Lower leg skin (tissue), 4 donors: ENCODE data around the gene ABCC9. TPM values are rescaled to one million over a fixed set of nuclear protein-coding genes. Genes with fewer than 3 reads are reported as not detected.
A peak's percentile ranks its signal among the peaks of the same experiment; 100 is the strongest.

Source experiments
- DNase-seq, 2 donors: peaks; one replicate each; pipeline ENCODE4 v3.0.0-alpha.2; 2019; ENCODE audit warnings: low spot score in 2 of 2
- H3K4me3 ChIP-seq: fragments of 200-600 bp; sonication (generic); 2 replicates; pipeline ENCODE4 v1.5.1; 2017; ENCODE audit warnings: mild to moderate bottlenecking, low read depth; ENCODE audit not compliant: poor library complexity, severe bottlenecking
- CTCF ChIP-seq, 3 donors: fragments of 450-650 bp; IDR thresholded peaks; one replicate each; pipeline ENCODE4 v1.5.1; 2016; ENCODE audit warnings: antibody characterized with exemption in 3 of 3, mild to moderate bottlenecking in 3 of 3, moderate library complexity in 2 of 3
- POLR2A ChIP-seq, 2 donors: fragments of 450-650 bp; IDR thresholded peaks; one replicate each; pipeline ENCODE4 v1.6.1; 2016 to 2017; ENCODE audit warnings: antibody characterized with exemption in 2 of 2, mild to moderate bottlenecking in 1 of 2, moderate library complexity in 1 of 2
- WGBS, 2 donors: methylation state at CpG; one replicate each; pipeline ENCODE4 v1.1.5; 2018; 5-methylcytosine and 5-hydroxymethylcytosine counted together
- intact Hi-C: fragments of 100-400 bp; cut with DNase I; formaldehyde crosslinking; loops from one replicate; pipeline ENCODE4 v1.15.0; 2023; ENCODE audit warnings: low total_unique reads
- total RNA-seq, 4 donors: library from RNA; depleted of rRNA; stranded (reverse); fragments of >200 nt; gene quantifications; one replicate each; pipeline ENCODE4 v1.1.0, GENCODE V29; 2016

ABCC9 gene
- total RNA-seq, 4 donors from 2014 or later: 2.5 to 15.9 (median 7.2) TPM

DNA sequence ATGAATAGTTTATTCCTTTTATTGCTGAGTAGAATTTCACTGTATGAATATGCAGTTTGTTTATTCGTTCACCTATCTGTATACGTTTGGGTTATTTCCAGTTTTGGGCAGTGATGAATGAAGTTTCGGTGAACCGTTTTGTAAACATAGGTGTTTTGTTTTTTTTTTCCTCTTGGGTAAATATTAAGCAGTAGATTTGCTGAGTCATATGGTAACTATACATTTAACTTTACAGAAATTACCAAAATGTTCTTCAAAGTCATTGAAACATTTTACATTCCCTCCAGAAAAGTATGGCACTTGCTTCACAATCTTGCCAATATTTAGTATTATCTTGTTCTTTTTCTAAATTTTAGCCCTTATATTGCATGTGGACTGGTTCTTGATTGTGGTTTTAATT is 3.8 kb upstream of the ABCC9 start:
- DNase-seq: no peak
- H3K4me3 ChIP-seq: no peak overlapping the region
- WGBS, 2 donors: 90 to 95% methylated on average over 4 of the region's 4 CpGs
- intact Hi-C loops: no loop called here
- no peak for TF ChIP-seq CTCF (IDR thresholded peaks at IDR 0.05)
- no peak for TF ChIP-seq POLR2A (IDR thresholded peaks at IDR 0.05)

- WGBS, 2 donors: 28 to 37% methylated on average over 9 to 11 of the region's 11 CpGs
- intact Hi-C loops: no loop called here
- no peak for DNase-seq
- TF ChIP-seq CTCF (IDR thresholded peaks at IDR 0.05) (no peak), POLR2A (IDR thresholded peaks at IDR 0.05) (no peak)
- no peak overlapping the region for H3K4me3 ChIP-seq
These were observed 1.1 kb upstream of the ABCC9 start for GRCh38 chr12:21942377-21942703.

DNA sequence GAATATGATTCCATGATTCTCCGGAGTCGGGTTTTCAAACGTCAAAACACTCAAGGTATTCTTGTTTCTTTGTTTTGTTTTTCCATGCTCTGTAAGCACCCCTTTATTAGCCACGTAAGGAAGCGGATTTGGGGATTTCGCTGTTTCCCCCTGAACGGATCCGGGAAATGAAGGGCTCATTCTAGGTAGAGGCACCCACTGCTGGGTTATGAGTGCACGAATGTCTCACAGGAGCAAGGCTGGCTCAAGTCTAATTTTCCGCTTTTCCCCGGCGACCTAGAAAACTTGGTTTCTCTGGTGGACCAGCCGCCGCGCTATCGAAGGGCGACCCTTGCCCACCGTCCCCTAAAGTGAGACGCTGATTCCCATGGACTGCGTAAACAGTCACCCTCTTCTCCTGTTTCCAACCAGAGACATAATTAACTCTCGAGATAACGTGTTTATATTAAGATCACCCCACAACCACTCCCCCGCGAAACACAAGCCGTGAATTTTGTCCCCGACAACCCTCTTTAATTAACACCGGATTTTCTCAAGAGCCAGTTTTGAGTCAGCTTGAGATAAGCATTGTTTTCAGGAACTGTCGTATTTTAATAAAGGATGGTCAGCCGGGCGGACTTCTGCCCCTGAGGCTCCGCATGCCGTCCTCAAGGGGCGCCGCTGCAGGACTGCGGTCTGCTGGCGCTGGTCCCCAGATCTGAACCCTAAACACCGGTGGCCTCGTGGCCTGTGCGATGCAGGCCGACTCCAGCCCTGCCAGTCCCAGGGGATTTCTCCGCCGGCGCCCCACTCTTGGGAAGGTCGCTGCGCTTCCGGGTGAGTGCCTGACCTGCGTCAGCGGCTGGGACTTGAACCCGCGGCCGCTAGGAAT is 515 bp upstream of the ABCC9 start:
- H3K4me3 ChIP-seq: peak overlapping the region; percentile 42
- no peak for TF ChIP-seq POLR2A (IDR thresholded peaks at IDR 0.05)
- no peak for TF ChIP-seq CTCF (IDR thresholded peaks at IDR 0.05)
- DNase-seq: peak; percentile 18 to 89
- intact Hi-C loops: no loop called here
- 3 to 4% methylated on average over 37 to 51 of the region's 51 CpGs for WGBS, 2 donors

GRCh38 chr12:21939435-21939834 is 1.8 kb downstream of the ABCC9 start:
- 66% methylated on average over 4 of the region's 4 CpGs for WGBS, 2 donors
- no peak overlapping the region for H3K4me3 ChIP-seq
- TF ChIP-seq POLR2A (IDR thresholded peaks at IDR 0.05) (no peak), CTCF (IDR thresholded peaks at IDR 0.05) (no peak)
- DNase-seq: no peak
- intact Hi-C loops: no loop called here

GRCh38 chr12:21938879-21939278 is 2.3 kb downstream of the ABCC9 start:
- H3K4me3 ChIP-seq: no peak overlapping the region
- DNase-seq: no peak
- TF ChIP-seq POLR2A (IDR thresholded peaks at IDR 0.05) (no peak), CTCF (IDR thresholded peaks at IDR 0.05) (no peak)
- intact Hi-C loops: no loop called here
- 75 to 76% methylated on average over 7 of the region's 7 CpGs for WGBS, 2 donors

GRCh38 chr12:21934173-21934572 is 7.1 kb downstream of the ABCC9 start:
- no peak for TF ChIP-seq CTCF (IDR thresholded peaks at IDR 0.05)
- no peak for TF ChIP-seq POLR2A (IDR thresholded peaks at IDR 0.05)
- H3K4me3 ChIP-seq: no peak overlapping the region
- intact Hi-C loops: no loop called here
- 90 to 93% methylated on average over 1 of the region's 1 CpG for WGBS, 2 donors
- no peak for DNase-seq
